ENCODE data around the gene ALG14.

Gene ALG14

GRCh38 chr1:95116580-95117206, 43.9 kb upstream of the ALG14 start (continued):
- TF ChIP-seq AEBP2 (tag by site-specific recombination; IDR thresholded peaks at IDR 0.05; ENCODE audit: borderline replicate concordance) (no peak), GLIS1 (tag by site-specific recombination; IDR thresholded peaks at IDR 0.05) (no peak), ZBTB11 (tag by site-specific recombination; conservative IDR thresholded peaks at IDR 0.05; ENCODE audit: low read depth) (peak; percentile 47; the same call in 1 of the 2 replicates), ZNF521 (tag by site-specific recombination; IDR thresholded peaks at IDR 0.05) (no peak), GLI2 (tag by site-specific recombination; IDR thresholded peaks at IDR 0.05; ENCODE audit: borderline replicate concordance, low read depth) (no peak), ZNF140 (tag by site-specific recombination; IDR thresholded peaks at IDR 0.05) (no peak), ZNF488 (tag by site-specific recombination; IDR thresholded peaks at IDR 0.05) (no peak), ZNF133 (tag by site-specific recombination; IDR thresholded peaks at IDR 0.05) (no peak), ZNF112 (tag by site-specific recombination; IDR thresholded peaks at IDR 0.05) (no peak), ZNF548 (tag by site-specific recombination; IDR thresholded peaks at IDR 0.05) (no peak), ZNF280C (tag by site-specific recombination; IDR thresholded peaks at IDR 0.05) (no peak), ZNF596 (tag by site-specific recombination; IDR thresholded peaks at IDR 0.05) (no peak), BCL11A (tag by site-specific recombination; IDR thresholded peaks at IDR 0.05; ENCODE audit: low read depth) (no peak), ZNF561 (tag by site-specific recombination; IDR thresholded peaks at IDR 0.05; ENCODE audit: borderline replicate concordance) (no peak; the same call in 1 of the 2 replicates), KLF8 (tag by site-specific recombination; IDR thresholded peaks at IDR 0.05) (no peak), ZNF18 (tag by site-specific recombination; IDR thresholded peaks at IDR 0.05) (no peak), ZNF19 (tag by site-specific recombination; IDR thresholded peaks at IDR 0.05; ENCODE audit: low read depth) (no peak), ZNF530 (tag by site-specific recombination; IDR thresholded peaks at IDR 0.05; ENCODE audit: low read depth) (no peak), SCRT2 (tag by site-specific recombination; IDR thresholded peaks at IDR 0.05) (no peak), ZNF302 (tag by site-specific recombination; IDR thresholded peaks at IDR 0.05; ENCODE audit: low read depth) (no peak), ZNF629 (tag by site-specific recombination; IDR thresholded peaks at IDR 0.05) (peak; percentile 38), ZNF677 (tag by site-specific recombination; IDR thresholded peaks at IDR 0.05) (no peak), ZNF449 (tag by site-specific recombination; IDR thresholded peaks at IDR 0.05) (no peak), ZFP69B (tag by site-specific recombination; IDR thresholded peaks at IDR 0.05) (no peak), REPIN1 (tag by site-specific recombination; IDR thresholded peaks at IDR 0.05; ENCODE audit: low read depth) (no peak), ZNF202 (tag by site-specific recombination; IDR thresholded peaks at IDR 0.05; ENCODE audit: borderline replicate concordance) (no peak), ZNF2 (tag by site-specific recombination; IDR thresholded peaks at IDR 0.05) (peak; percentile 61; the same call in 1 of the 2 replicates), GLIS2 (tag by site-specific recombination; IDR thresholded peaks at IDR 0.05) (0 out of 2 replicates have a peak, but pooled peaks have one; percentile 44), ZNF221 (tag by site-specific recombination; IDR thresholded peaks at IDR 0.05; ENCODE audit: borderline replicate concordance) (no peak)

Measured in HEK293 (cell line).